IMR-90 (cell line): Measurements from ENCODE around the gene AKAP7.

Experiments
- CEBPB ChIP-seq: IDR thresholded peaks from 2 replicates; pipeline ENCODE4 v1.6.1; 2012; ENCODE audit warnings: low read depth, low read length, improper control_type of control experiment
- CHD1 ChIP-seq: IDR thresholded peaks from 2 replicates; pipeline ENCODE4 v1.6.1; 2012; ENCODE audit warnings: low read depth, low read length, improper control_type of control experiment
- CTCF ChIP-seq: conservative IDR thresholded peaks from 2 replicates; pipeline ENCODE4 v1.5.1; 2012; ENCODE audit warnings: mild to moderate bottlenecking, low read depth, low read length, improper control_type of control experiment
- MXI1 ChIP-seq: IDR thresholded peaks from 2 replicates; pipeline ENCODE4 v1.6.1; 2012; ENCODE audit warnings: low read depth, mild to moderate bottlenecking, low read length, moderate library complexity, borderline replicate concordance
- POLR2A ChIP-seq: IDR thresholded peaks from 2 replicates; pipeline ENCODE4 v1.6.1; 2012; ENCODE audit warnings: mild to moderate bottlenecking, low read depth, low read length
- RAD21 ChIP-seq: IDR thresholded peaks from 2 replicates; pipeline ENCODE4 v1.6.1; 2012; ENCODE audit warnings: low read length, improper control_type of control experiment
- RCOR1 ChIP-seq: IDR thresholded peaks from 2 replicates; pipeline ENCODE4 v1.6.1; 2012; ENCODE audit warnings: mild to moderate bottlenecking, low read length, improper control_type of control experiment; ENCODE audit not compliant: insufficient replicate concordance
- SMC3 ChIP-seq: fragments of 150-350 bp; IDR thresholded peaks from 2 replicates; pipeline ENCODE4 v1.6.1; 2016; ENCODE audit warnings: low read depth, mild to moderate bottlenecking, antibody characterized with exemption, low read length, moderate library complexity
- USF2 ChIP-seq: fragments of 150-350 bp; IDR thresholded peaks from 2 replicates; pipeline ENCODE4 v1.6.1; 2017; ENCODE audit warnings: mild to moderate bottlenecking, antibody characterized with exemption, low read length, low read depth

GRCh38 chr6:131116755-131117360 is 18.4 kb upstream of the AKAP7 start:
- TF ChIP-seq CTCF, result peak; percentile 60
- no peak for TF ChIP-seq MXI1
- no peak for TF ChIP-seq POLR2A
- TF ChIP-seq RCOR1, result no peak
- no peak for TF ChIP-seq USF2
- TF ChIP-seq CEBPB, result peak; percentile 65
- no peak for TF ChIP-seq CHD1
- peak; percentile 79 for TF ChIP-seq RAD21
- peak; percentile 82 for TF ChIP-seq SMC3
